Heart right ventricle (tissue), 16 donors: ENCODE results near the gene SIDT2. TPM values are rescaled to one million over a fixed set of nuclear protein-coding genes. Genes with fewer than 3 reads are reported as not detected.

Experiments
- ATAC-seq, 8 donors: fragments of 200-7000 bp; cut with Tn5 transposase; one replicate each; pipeline ENCODE4 v1.9.1; 2020; ENCODE audit warnings: mild to moderate bottlenecking in 8 of 8, moderate library complexity in 8 of 8, moderate number of reproducible peaks in 1 of 8
- DNase-seq, 2 donors: peaks; one replicate each; pipeline ENCODE4 v3.0.0-alpha.2; 2020
- H3K27ac ChIP-seq, 10 donors: fragments of 200-600 bp; sonication (generic) in 2 of 10; one replicate each; pipeline versions ENCODE4 v1.5.0 to v1.8.0; 2020 to 2022; ENCODE audit warnings: mild to moderate bottlenecking in 3 of 10
- H3K27me3 ChIP-seq, 7 donors: fragments of 200-600 bp; one replicate each; pipeline ENCODE4 v1.8.0; 2021 to 2022; ENCODE audit warnings: mild to moderate bottlenecking in 2 of 7
- H3K36me3 ChIP-seq, 9 donors: fragments of 200-600 bp; sonication (generic) in 1 of 9; one replicate each; pipeline versions ENCODE4 v1.5.0 to v1.8.0; 2020 to 2022; ENCODE audit warnings: mild to moderate bottlenecking in 2 of 9
- H3K4me1 ChIP-seq, 9 donors: fragments of 200-600 bp; sonication (generic) in 1 of 9; one replicate each; pipeline versions ENCODE4 v1.5.0 to v1.8.0; 2020 to 2022; ENCODE audit warnings: mild to moderate bottlenecking in 4 of 9
- H3K4me3 ChIP-seq, 10 donors: fragments of 200-600 bp; sonication (generic) in 2 of 10; one replicate each; pipeline versions ENCODE4 v1.5.0 to v1.8.0; 2020 to 2022; ENCODE audit warnings: mild to moderate bottlenecking in 7 of 10, moderate library complexity in 2 of 10
- H3K9me3 ChIP-seq, 11 donors: fragments of 200-600 bp in 10 of 11; sonication (generic) in 2 of 11; one replicate each; pipeline versions ENCODE4 v1.5.0 to v1.8.0; 2013 to 2022; ENCODE audit warnings: mild to moderate bottlenecking in 2 of 11, control low read depth in 1 of 11, moderate library complexity in 1 of 11
- CTCF ChIP-seq, 9 donors: fragments of 200-600 bp; sonication (generic) in 2 of 9; IDR thresholded peaks; one replicate each; pipeline versions ENCODE4 v1.5.0 to v1.8.0; 2021 to 2022; ENCODE audit warnings: antibody characterized with exemption in 9 of 9, mild to moderate bottlenecking in 5 of 9, moderate library complexity in 1 of 9
- WGBS, 2 donors: extraction: QIAGEN DNeasy Blood & Tissue Kit; methylation state at CpG; one replicate each; pipeline ENCODE4 v1.1.7; 2013; ENCODE audit warnings: inconsistent platforms in 1 of 2; 5-methylcytosine and 5-hydroxymethylcytosine counted together
- intact Hi-C, 10 donors: fragments of 100-400 bp; cut with DNase I; formaldehyde crosslinking; loops; one replicate each; pipeline versions ENCODE4 v1.11.1 to v1.14.2; 2022
- polyA plus RNA-seq, 2 donors: library from polyadenylated mRNA; stranded (reverse); fragments of 200-250 nt; gene quantifications; one replicate each; pipeline ENCODE4 v1.2.3, GENCODE V29; 2013
- total RNA-seq, 10 donors: library from RNA; stranded (reverse); fragmentation: NEBNext Ultra II Directional in 3 of 10; extraction: Animal tissue kit (Norgen Biotek cat#: 25700) in 3 of 10; gene quantifications; one replicate each; pipeline versions ENCODE4 v1.2.1 to v1.2.4, GENCODE V29; 2021 to 2023
- donor health status: Arrhythmogenic right ventricular cardiomyopathy.
- donor health status: ischemic (EF 13 %, LVEDD 7.1; RV severe dilation, severe dysfunction).
- donor health status: healthy with polysubstance abuse.
- donor health status: DM: no; HTN: yes; CAD: no.
- donor health status: DM: no; HTN: no; CAD: no.
- donor health status: ischemic (EF 25% LVEDD 6.9; RV normal size, moderate dysfunction).
- donor health status: ischemic (EF 25% LVEDD 5.7; RV mildly dilated, moderate dysfunction).
- donor health status: healthy.
- donor health status: DM: yes; HTN: yes; CAD: no.
- donor health status: Ischemic cardiomyopathy.
- donor health status: ischemic (EF 35%, LVEDD 5.7; RV mildly dilated, moderate dysfunction).
- donor health status: nonischemic (EF 11% LVEDD 7.7; RV severe dilation, severe dysfunction).
- donor health status: DM: yes; HTN: yes; CAD: no.
- donor health status: PGD.
- donor health status: ischemic (EF 29% LVEDD 5.4; RV normal size, mild dysfunction).
- donor health status: nonischemic (EF 23%, LVEDD 6.1; RV moderate dilation, normal function).

The SIDT2 gene
- total and polyA plus RNA-seq, 12 donors = 13.0 to 33.6 (median 22.0) TPM

GRCh38 chr11:117191680-117192400 lies 13.3 kb downstream of the SIDT2 start:
- WGBS, 2 donors = 91 to 94% methylated on average over 26 of the region's 26 CpGs
- ATAC-seq (no peak), DNase-seq (no peak)
- Histone ChIP-seq H3K36me3 (peaks cover 4 to 99% (median 56%) of the 10 kb centered on the region in 9 donors), H3K27me3 (no peaks in the 10 kb centered on the region), H3K4me3 (no peak overlapping the region), H3K4me1 (peaks cover 0 to 19% (median 0%) of the 10 kb centered on the region in 9 donors), H3K9me3 (no peaks in the 10 kb centered on the region), H3K27ac (no peak overlapping the region)
- TF ChIP-seq CTCF (IDR thresholded peaks at IDR 0.05) = no peak
- intact Hi-C loops = no loop called here

GRCh38 chr11:117192401-117192875 lies 13.9 kb downstream of the SIDT2 start:
- peaks cover 4 to 96% (median 56%) of the 10 kb centered on the region in 9 donors for H3K36me3 ChIP-seq
- no peak for ATAC-seq
- H3K9me3 ChIP-seq = no peaks in the 10 kb centered on the region
- no peak overlapping the region for H3K27ac ChIP-seq
- intact Hi-C loops = no loop called here
- peaks cover 0 to 17% (median under 1%) of the 10 kb centered on the region in 9 donors for H3K4me1 ChIP-seq
- no peak overlapping the region for H3K4me3 ChIP-seq
- no peak for DNase-seq
- TF ChIP-seq CTCF (IDR thresholded peaks at IDR 0.05) = no peak
- WGBS, 2 donors = 94 to 96% methylated on average over 17 of the region's 17 CpGs
- no peaks in the 10 kb centered on the region for H3K27me3 ChIP-seq

- intact Hi-C loops = no loop called here
- DNase-seq (no peak), ATAC-seq (no peak)
- Histone ChIP-seq H3K27me3 (no peaks in the 10 kb centered on the region), H3K9me3 (no peaks in the 10 kb centered on the region), H3K4me3 (no peak overlapping the region), H3K36me3 (peaks cover 4 to 92% (median 47%) of the 10 kb centered on the region in 9 donors), H3K27ac (no peak overlapping the region), H3K4me1 (peaks cover 0 to 20% (median 10%) of the 10 kb centered on the region in 9 donors)
- no peak for TF ChIP-seq CTCF (IDR thresholded peaks at IDR 0.05)
- WGBS, 2 donors = 94 to 95% methylated on average over 15 of the region's 15 CpGs
These were observed 14.8 kb downstream of the SIDT2 start for GRCh38 chr11:117193130-117194020.

GRCh38 chr11:117194267-117194666 lies 15.7 kb downstream of the SIDT2 start:
- no peak overlapping the region for H3K27ac ChIP-seq
- peaks cover 4 to 83% (median 38%) of the 10 kb centered on the region in 9 donors for H3K36me3 ChIP-seq
- TF ChIP-seq CTCF (IDR thresholded peaks at IDR 0.05) = no peak
- no peaks in the 10 kb centered on the region for H3K27me3 ChIP-seq
- WGBS, 2 donors = 75 to 90% methylated on average over 5 of the region's 5 CpGs
- ATAC-seq (no peak), DNase-seq (no peak)
- H3K9me3 ChIP-seq = no peaks in the 10 kb centered on the region
- intact Hi-C loops = no loop called here
- peaks cover 0 to 21% (median 18%) of the 10 kb centered on the region in 9 donors for H3K4me1 ChIP-seq
- no peak overlapping the region for H3K4me3 ChIP-seq
